HG02938 (cell line): ENCODE measurements around the gene BTBD9.

Source experiments
- ATAC-seq: cut with Tn5 transposase; IDR thresholded peaks from one replicate; pipeline ENCODE4 v1.9.1; 2021; ENCODE audit warnings: mild to moderate bottlenecking, moderate library complexity; ENCODE audit not compliant: unreplicated experiment

Gene BTBD9

DNA sequence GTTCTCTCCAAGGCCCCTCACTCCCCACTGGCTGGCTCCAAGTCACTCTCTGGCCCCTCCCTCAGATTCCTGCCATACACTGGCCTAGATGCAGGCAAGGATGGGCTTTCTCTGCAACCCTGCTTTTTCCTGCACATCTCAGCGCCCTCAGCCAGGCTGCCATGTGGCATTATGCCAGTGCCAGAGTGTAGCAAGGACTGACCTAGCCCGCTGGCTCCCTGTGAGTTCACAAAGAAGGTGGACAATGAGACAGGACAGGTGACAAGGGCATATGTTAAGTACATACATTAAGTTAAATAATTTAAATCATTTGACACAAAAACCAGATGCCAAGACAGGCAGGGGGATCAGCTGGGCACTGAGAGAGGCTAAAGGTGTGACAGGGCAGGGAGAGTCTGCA is 425.6 kb downstream of the BTBD9 start:
- ATAC-seq = no peak

DNA sequence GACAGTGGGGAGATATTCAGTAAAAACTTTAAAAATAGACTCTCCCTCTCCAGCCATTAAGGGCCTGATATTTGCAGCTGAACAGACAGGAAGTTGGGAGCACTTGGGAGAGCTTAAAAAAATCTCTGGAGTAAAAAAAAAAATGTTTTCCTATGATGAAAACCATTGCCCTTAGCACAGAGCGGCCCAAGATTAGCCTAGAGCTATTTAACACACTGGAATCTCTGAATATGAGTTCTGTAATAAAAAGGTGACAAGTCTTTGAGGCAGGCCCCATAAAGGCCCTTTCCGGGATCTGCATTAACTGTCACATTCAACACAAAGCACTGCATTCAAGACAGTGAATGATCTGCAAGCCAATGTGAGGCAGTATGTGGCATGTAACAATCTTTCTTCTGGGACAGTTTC is 426.5 kb downstream of the BTBD9 start:
- ATAC-seq = no peak

DNA sequence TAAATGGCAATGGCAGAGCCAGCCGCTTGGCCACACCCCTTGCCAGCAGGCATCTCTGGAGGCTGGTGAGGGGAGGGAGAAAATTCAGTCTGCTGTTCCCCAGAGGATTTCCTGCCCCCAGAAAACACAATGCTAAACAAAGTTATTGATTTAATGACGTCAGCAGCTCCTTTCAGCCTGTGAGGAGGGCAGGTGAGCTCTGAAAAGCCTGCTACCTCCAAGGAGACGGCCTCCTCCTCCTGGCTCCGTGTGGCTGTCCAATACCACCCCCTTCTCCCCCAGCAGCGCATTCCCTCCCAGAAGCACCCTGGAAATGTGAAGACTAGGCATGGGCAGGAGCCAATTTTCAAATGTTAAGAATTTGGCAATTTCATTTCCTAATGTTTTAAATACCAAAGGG is 427.1 kb downstream of the BTBD9 start:
- no peak for ATAC-seq

DNA sequence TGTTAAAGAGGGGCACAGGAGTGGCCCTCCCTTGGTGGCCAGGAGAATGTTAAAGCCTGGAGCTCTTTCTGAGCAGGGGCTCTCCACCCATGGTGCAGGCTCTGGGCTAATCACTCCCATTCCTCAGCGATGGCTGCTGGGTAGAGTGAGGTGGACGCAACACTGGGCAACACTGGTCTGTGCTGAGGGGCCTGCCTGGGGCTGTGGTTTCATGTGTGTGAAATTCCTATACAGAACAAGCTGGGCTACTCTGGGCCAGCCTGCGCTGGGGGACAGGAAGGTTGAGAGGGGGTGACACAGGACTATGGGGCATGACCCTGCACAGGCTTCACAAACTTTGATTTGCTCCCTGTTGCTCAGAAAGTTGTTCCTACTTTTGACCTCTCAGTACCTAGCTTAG is 427.6 kb downstream of the BTBD9 start:
- no peak for ATAC-seq

DNA sequence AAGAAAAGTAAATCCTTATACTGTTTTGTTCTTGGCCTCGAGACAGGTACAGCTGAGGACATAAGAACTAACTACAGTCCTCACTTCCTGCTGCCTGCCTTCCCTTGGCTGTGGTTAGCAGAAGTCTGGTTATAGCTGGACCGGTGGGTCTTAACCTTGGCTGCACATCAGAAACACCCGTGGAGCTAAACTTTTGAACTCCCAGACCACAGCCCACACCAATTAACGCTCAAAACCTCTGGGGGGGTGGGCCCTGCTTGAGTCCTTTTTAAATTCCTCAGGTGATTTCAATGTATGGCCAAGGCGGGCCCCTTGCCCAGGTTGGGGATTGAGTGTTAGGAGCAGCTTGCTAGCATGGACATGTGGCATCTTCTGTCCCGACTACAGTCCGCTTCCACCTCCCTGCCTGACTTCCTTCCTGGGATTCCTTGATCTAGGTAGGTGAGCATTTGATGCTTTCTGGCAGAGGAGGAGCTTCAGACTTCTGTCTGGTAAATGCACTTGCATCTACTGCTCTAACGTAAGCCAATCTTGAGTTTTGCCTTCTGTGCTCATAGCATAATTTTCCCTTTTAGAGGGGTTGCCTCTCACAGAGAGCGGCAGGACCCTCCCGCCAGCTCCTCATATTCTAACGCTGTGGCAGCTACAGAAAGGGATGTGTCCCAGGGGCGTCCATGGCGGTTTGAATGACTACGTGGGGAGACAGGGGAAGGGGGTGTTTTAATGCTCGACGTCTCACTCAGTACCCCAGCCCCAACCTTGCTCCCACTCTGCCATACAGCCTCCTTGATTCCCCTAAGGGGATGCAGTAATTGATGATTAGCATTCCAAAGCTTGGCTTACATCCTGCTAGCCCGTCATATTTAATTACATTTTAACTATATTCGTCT is 430.1 kb downstream of the BTBD9 start:
- no peak for ATAC-seq

DNA sequence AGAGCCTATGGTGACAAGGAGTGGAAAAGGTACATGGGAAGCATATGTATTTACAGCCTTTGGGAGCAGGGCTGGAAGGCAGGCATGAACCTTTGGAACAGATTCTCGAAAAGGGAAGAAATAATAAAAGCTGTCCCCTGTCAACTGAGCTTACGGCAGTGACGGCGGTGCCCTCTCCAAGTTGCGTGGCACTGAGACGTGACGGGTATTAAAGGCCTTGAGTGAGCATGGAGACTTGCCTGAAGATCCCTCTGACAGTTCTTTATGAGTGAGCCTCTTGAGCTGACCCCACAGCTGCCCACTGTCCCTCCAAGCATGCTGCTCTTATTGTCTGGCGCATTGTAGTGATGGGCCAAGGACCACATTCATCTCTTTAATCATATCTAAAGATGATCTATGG is 431.7 kb downstream of the BTBD9 start:
- no peak for ATAC-seq

DNA sequence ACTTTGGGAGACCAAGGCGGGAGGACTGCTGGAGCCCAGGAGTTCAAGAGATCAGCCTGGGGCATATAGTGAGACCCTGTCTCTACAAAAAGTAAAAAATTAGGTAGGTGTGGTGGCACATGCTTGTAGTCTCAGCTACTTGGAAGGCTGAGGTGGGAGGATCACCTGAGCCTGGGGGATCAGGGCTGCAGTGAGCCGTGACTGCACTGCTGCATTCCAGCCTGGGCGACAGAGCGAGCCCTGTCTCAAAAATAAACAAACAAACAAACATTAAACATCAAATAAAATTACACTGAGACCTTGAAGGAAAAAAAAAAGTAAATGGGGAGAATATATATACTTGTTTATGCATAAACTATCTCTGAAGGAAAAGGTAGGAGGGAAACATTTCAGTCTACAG is 432.4 kb downstream of the BTBD9 start:
- ATAC-seq = no peak

DNA sequence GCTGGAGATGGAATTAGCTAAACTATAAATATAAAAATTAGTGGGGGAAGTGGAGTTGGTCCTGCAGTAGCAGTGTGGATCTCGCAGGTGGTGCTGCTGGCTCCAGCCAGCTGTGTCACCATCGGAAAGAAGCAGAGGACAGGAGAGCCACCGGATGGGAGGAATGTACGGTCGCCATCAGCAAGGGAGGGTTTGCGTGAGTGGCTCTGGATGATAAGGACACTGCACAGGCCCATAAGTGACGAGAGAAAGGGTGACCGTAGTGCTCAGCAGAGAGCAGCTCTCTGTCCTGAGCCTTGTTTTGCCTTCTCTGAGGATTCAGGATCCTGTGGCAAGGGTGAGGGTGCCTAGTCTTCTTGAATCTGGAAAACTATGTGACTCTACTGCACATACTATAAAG is 441.5 kb downstream of the BTBD9 start:
- ATAC-seq = no peak

DNA sequence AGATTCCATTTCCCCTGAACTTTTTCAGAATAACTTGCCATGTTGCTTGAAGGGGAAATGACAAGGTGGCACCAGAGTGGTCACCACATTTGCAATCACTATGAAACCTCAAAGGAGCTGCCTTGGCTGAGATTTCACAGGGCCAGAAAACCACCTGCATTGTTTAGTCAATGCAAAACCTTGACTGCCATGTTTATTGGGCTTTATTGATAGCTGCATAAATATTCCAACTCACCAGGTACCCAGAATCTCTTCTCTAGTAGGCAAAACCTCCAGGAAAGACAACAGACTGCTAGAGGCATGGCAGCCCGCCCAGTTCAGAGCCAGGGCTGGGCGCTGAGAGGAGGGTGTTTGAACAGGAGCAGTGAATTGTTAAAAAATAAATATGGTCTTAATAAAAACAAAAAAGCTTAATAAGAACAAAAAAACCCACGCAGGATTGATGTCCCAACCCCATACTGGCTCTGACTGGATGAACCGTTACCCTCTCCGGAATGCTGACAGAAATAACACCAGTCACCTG is 444.6 kb downstream of the BTBD9 start:
- ATAC-seq = no peak

DNA sequence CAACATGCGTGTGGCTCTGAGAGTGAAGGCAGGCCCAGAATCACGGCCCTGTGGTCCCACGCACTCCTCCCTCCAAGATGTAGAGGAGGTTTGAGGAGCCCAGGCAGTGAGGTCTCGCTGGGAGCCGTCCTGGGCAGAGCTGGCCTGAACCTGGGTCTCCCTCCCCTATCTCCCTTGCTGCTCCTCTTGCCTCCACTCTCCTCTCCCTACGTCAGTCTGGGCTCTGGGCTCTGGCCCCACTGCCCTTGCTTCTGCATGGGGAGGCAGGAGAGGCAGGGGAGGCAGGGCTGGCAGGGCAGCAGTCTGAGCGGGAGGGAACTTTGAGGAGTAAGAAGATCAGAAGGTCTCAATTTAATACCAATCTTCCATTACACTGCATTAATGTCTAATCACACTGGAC is 445.1 kb downstream of the BTBD9 start:
- no peak for ATAC-seq

DNA sequence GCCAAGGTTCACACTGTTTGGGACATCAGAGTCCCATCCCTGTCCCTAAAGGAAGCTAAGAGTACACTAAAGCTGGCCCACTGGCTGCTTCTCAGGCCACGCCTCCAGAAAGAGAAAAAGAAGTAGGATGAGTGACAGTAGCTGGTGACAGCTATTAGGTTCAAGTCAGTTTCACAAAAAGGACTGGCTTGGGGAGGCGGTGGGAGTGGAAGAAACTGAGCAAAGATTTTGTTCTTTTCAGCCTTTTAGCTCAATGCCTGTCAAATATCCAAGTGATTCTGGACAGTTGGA is 445.5 kb downstream of the BTBD9 start:
- no peak for ATAC-seq

DNA sequence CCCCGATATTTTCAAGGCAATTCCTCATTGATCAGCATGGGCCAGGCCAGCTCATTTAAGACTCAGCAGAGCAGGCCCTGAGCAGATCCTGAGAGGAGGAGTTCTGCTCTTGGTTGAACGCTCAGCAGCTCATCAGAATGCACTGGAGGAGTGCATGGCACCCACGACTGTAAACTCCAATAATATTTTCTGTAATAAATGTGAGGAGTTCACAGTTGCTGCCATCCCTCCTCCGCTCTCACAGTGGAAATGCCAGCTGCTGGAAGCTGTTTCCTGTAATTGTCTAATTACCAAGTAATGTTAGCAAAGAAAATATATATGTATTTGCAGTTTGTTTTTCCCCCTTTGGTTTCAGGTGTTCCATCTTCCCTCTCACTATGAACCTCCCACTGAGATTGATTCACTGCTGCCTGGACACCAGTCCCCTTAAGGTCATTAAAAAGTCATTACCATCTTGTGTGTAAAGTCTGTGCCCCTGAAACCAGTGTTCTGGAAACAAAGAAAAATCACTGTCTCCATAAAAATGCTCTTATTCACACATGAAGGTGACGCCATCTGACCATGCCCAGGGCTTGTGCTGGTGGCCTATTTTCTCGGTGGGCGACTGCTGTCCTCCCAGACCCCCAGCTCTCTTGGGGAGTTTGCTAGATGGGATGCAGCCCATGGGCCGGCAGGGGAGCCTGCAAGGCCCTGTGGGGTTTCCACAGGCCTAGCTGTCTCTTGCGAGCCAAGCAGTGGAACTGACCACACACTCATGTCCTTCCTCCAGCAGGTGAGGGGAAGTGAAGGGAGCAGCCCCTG is 446.0 kb downstream of the BTBD9 start:
- no peak for ATAC-seq

DNA sequence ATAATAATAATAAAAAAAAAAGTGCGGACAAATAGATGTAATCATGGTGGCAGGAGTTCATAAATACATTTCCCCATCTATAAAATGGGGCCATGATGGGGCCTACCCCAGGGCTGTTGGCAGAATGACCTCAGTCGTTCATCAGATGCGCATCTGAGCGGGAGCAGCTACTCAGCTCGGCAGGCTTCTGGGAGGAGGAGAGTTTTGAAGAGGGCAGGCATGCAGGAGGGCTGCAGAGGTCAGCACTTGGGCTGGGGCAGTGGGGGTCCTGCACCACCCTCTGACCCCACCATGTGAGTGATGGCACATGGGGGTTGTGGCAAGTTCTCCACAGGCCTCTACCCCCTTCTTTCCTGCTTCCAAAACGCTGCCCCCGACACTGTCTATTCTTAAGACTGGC is 446.7 kb downstream of the BTBD9 start:
- no peak for ATAC-seq

DNA sequence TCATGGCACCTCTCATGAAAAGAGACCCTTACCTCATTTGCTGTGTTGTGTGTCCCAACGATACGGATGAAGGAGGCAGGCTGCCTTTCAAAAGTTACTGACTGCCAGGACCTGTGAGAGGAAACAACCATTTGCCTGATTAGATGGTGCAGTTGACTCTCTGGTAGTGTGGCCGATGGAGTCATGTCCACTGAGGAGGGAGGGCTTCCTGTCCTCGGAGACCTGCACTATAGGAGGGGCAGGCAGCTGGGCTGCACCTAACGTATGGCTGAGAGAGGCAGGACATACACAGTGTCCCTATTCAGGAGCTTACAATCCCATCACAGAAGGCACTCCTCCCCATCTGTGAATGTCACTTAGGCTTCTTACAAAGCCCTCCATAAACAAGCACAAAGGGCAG is 447.2 kb downstream of the BTBD9 start:
- no peak for ATAC-seq

DNA sequence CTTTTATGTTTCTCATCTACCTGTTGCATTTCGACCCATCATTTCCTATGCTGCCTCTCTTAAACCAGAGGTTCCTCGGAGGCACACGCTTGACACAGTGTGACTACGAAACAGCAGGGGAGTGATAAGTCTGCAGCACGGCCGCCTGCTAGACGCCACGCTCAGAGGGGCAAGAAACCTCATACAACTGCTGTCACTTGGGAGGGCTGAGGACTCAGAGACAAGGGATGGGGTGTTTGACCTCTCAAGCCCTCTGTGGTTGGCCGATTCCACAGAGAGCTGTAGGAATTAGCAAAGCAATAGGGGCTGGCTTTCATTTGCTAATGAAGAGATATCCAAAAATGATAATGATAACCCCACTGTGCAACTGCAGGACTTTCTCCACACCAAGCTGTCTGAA is 447.7 kb downstream of the BTBD9 start:
- ATAC-seq = no peak

DNA sequence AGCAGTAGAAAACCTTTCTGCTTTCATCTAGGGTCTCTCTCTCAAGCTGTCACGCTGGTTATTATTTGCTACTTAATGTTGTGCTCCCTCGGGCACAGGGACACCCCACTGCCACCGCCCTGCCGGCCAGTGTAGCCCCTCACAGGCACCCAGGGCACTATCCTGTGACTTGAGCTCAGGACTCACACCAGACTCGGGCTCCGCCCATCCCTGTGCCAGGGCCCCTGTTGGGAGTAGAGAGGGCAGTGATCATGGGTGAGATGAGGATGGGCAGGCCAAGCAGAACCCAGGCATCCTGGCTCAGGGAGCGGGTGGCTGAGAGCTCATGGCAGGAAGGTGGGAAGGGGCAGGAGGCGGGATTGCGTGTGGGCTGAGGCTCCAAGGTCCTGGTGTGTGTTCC is 448.3 kb downstream of the BTBD9 start:
- ATAC-seq = no peak

DNA sequence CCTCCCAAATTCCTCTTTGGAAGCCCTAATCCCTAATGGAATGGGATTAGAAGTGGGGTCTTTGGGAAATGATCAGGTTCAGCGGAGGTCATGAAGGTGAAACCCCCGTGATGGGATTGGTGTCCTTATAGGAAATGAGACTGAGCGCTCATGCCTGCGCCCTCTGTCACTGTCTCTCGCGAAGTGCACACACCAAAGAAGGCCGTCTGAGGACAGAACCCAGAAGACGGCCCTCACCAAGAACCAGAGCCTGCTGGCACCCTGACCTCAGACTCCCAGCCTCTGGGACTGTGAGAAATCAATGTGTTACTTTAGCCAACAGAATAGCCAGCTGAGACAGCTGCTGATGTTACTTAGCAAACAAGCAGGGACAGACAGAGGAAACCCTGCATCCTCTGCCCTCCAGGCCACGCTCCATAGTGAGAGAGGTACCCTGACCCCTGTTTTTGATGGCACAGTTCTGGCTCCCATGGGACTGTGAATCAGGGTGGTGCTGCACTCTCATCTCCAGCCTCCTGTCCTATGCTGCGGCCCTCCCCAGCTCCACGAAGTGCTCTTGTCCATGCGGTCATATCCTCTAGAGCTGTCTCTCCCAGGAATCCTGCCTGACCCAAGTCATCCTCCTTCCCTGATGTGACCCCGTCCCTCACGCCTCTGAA is 450.9 kb downstream of the BTBD9 start:
- ATAC-seq = no peak

DNA sequence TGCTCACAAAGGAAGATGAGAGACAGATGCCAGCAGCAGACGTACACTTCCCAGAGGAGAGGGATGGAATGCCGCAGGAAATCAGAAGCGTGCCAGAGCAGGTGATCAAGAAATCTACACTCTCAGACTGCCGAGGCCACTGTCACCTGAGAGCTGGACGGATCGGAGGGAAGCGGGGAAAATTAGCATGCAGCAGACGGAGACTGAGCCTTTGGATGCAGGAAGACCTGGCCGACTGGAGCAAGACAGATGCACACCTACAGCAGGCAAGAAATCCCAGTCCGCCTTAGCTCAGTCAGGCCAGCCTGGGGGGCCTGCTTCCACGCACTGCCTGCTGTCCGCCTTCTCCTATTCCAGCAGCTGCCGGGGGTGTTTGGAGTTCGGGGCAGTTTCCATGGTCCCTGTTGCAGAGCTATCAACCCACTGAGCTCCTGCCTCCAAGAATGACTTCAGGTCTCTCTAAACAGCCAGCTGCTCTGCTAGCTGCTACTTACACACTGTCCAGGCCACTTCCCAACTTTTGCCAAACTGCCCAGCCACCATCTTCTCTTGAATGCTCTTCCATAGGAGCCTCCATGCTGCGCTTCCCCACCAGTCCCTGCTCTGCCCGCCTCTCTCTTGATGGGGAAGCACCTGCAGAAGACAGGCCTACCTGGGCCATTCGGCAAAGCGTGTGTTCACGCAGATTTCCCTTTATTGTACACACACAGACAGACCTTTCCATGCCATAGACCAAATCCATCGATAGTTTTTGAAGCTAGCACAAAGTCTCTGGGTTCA is 451.7 kb downstream of the BTBD9 start:
- no peak for ATAC-seq

DNA sequence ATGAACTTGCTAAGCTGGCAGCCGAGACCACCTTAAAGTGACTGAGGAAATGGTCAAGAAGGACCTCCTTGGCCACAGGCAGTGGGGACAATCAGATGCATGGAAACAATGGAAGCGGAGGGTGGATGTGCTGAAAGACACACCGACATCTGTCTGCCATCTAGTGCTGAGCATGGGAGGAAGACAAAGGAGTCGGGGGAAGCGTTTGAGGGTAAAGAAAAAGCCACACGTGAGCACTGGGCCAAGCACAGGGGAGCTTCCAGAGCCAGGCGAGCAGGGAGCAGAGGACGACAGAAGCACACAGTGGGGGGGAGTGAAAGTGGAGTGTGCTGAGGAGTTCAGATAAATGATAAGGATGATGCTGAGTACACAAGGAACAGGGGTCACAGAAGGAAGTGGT is 452.4 kb downstream of the BTBD9 start:
- no peak for ATAC-seq

DNA sequence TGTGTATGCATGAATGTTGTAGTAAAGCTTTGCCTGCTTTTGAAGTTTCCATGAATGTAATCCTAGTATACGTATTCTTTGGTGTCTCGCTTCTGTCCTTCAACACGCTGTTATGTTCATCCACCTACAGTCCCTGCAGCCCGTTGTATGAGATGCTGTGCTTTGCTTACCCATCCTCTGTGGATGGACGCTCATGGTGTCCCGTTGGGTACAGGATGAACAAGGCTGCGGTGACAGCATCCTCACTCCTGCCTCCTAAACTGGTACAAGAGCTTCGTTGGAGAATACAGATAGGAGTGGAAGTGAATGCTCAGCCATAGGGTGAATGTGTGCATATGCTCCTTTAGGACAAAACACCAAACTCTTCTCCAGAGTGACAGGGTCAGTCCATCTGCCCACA is 454.0 kb downstream of the BTBD9 start:
- no peak for ATAC-seq

DNA sequence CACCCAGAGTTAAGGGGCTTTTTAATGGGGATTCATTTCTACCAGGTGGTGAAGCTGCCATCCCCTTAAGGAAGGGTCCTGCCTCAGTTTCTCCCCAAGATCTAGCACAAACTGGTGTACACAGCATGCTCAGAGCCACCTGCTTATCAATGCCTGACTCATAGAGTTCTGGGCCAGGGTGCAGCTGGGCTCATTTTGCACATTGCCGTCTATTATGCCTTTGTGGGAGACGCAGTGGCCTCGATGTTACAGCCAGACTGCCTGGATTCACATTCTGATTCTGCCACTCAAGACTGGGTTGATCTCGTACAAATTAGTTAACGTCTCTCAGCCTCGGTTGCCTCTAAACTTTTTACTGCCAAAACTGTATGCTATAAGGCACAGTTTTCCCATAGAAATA is 454.5 kb downstream of the BTBD9 start:
- no peak for ATAC-seq
